Measurements from ENCODE around the gene SERGEF.

GRCh38 chr11:17934194-17934593, 78.7 kb downstream of the SERGEF start:
- TF ChIP-seq MAFK (IDR thresholded peaks at IDR 0.05; ENCODE audit: partially characterized antibody) = no peak
- no peak for TF ChIP-seq CTCF (IDR thresholded peaks at IDR 0.05)
- TF ChIP-seq RAD21 (conservative IDR thresholded peaks at IDR 0.05 in 1 of 2, IDR thresholded peaks at IDR 0.05 in 1 of 2) = no peak
- no peak for TF ChIP-seq MAZ (IDR thresholded peaks at IDR 0.05; ENCODE audit: borderline replicate concordance, low read depth, low read length)
- no peak for TF ChIP-seq USF2 (IDR thresholded peaks at IDR 0.05)
- TF ChIP-seq, protein P1, sequence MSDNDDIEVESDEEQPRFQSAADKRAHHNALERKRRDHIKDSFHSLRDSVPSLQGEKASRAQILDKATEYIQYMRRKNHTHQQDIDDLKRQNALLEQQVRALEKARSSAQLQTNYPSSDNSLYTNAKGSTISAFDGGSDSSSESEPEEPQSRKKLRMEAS (IDR thresholded peaks at IDR 0.05) = no peak
- TF ChIP-seq POLR2A (IDR thresholded peaks at IDR 0.05; ENCODE audit: low read length) = no peak

Data from A549 (cell line).